ENCODE measurements around the gene KRTAP19-8. TPM values are rescaled to one million over a fixed set of nuclear protein-coding genes. Genes with fewer than 3 reads are reported as not detected.

Gene KRTAP19-8
- total RNA-seq, 1 experiment from 2014 or later = not detected

- no peak for TF ChIP-seq ATF6 (CRISPR knock-in tag; IDR thresholded peaks at IDR 0.05)
- TF ChIP-seq TEAD1 (CRISPR knock-in tag; IDR thresholded peaks at IDR 0.05) = no peak
Measured at GRCh38 chr21:30996728-30997127, 41.5 kb downstream of the KRTAP19-8 start (continued).

- POLR2A ChIA-PET = no interaction called here
- no peaks in the 10 kb centered on the region for H3K9me3 Mint-ChIP-seq
- H3K27me3 Mint-ChIP-seq (ENCODE audit: low read depth) = no peaks in the 10 kb centered on the region
- ATAC-seq = peak; percentile 53
- no peak for DNase-seq (ENCODE audit: low spot score)
- CTCF ChIA-PET = no interaction called here
- peaks cover 30% of the 10 kb centered on the region for H3K4me1 Mint-ChIP-seq
- H3K27ac Mint-ChIP-seq = no peak overlapping the region
- TF ChIP-seq USF1 (CRISPR knock-in tag; IDR thresholded peaks at IDR 0.05) = no peak
- TF ChIP-seq PRDM15 (CRISPR knock-in tag; IDR thresholded peaks at IDR 0.05) = no peak
- no peak for TF ChIP-seq ZBTB21 (CRISPR knock-in tag; IDR thresholded peaks at IDR 0.05; ENCODE audit: borderline replicate concordance)
- no peak for TF ChIP-seq ZNF281 (CRISPR knock-in tag; IDR thresholded peaks at IDR 0.05)
- TF ChIP-seq HMGA2 (CRISPR knock-in tag; IDR thresholded peaks at IDR 0.05) = no peak
- no peak for TF ChIP-seq ATF3 (CRISPR knock-in tag; conservative IDR thresholded peaks at IDR 0.05)
- TF ChIP-seq CBFB (CRISPR knock-in tag; IDR thresholded peaks at IDR 0.05; ENCODE audit: low read depth) = no peak
- TF ChIP-seq ESRRA (CRISPR knock-in tag; IDR thresholded peaks at IDR 0.05; ENCODE audit: borderline replicate concordance) = no peak
- no peak overlapping the region for H3K4me3 Mint-ChIP-seq
- H3K36me3 Mint-ChIP-seq = no peaks in the 10 kb centered on the region
Measured at GRCh38 chr21:30994932-30995331, 43.3 kb downstream of the KRTAP19-8 start.

GRCh38 chr21:30990514-30991262, 47.6 kb downstream of the KRTAP19-8 start:
- Mint-ChIP-seq H3K36me3 (no peaks in the 10 kb centered on the region), H3K27me3 (ENCODE audit: low read depth) (no peaks in the 10 kb centered on the region), H3K27ac (no peak overlapping the region), H3K9me3 (no peaks in the 10 kb centered on the region), H3K4me3 (no peak overlapping the region), H3K4me1 (peaks cover 23% of the 10 kb centered on the region)
- DNase-seq (ENCODE audit: low spot score) (peak; percentile 10), ATAC-seq (peak; percentile 61)
- ChIA-PET CTCF (interaction anchor here (1.0 kb wide), 1 partner anchor 50 kb away, joined by 4 read pairs; no protein-coding TSS in a partner anchor), POLR2A (no interaction called here)
- no peak for TF ChIP-seq GABPB1 (CRISPR knock-in tag; IDR thresholded peaks at IDR 0.05)
- no peak for TF ChIP-seq NR2C2 (CRISPR knock-in tag; IDR thresholded peaks at IDR 0.05)
- TF ChIP-seq RORB (CRISPR knock-in tag; IDR thresholded peaks at IDR 0.05) = no peak
- TF ChIP-seq ELF4 (CRISPR knock-in tag; IDR thresholded peaks at IDR 0.05; ENCODE audit: low read depth) = no peak
- TF ChIP-seq MAX (CRISPR knock-in tag; IDR thresholded peaks at IDR 0.05) = no peak
- TF ChIP-seq TCF7 (CRISPR knock-in tag; IDR thresholded peaks at IDR 0.05; ENCODE audit: low read depth) = no peak
- TF ChIP-seq ZNF396 (CRISPR knock-in tag; IDR thresholded peaks at IDR 0.05; ENCODE audit: borderline replicate concordance) = no peak
- TF ChIP-seq ZSCAN18 (CRISPR knock-in tag; IDR thresholded peaks at IDR 0.05) = no peak
- no peak for TF ChIP-seq USF1 (CRISPR knock-in tag; IDR thresholded peaks at IDR 0.05)
- TF ChIP-seq E2F4 (CRISPR knock-in tag; IDR thresholded peaks at IDR 0.05; ENCODE audit: borderline replicate concordance, low read depth) = no peak
